Peyer's patch (tissue), 4 donors: ENCODE results near the gene ZNF79. TPM values are rescaled to one million over a fixed set of nuclear protein-coding genes. Genes with fewer than 3 reads are reported as not detected.

Experiments used
- DNase-seq, 3 donors: peaks; one replicate each; pipeline ENCODE4 v3.0.0-alpha.2; 2017 to 2019
- H3K27ac ChIP-seq, 4 donors: fragments of 200-600 bp; sonication (generic); one replicate each; pipeline ENCODE4 v1.5.1; 2016 to 2019
- H3K27me3 ChIP-seq, 2 donors: fragments of 200-600 bp; sonication (generic); one replicate each; pipeline ENCODE4 v1.5.1; 2019
- H3K36me3 ChIP-seq, 3 donors: fragments of 200-600 bp; sonication (generic); one replicate each; pipeline ENCODE4 v1.5.1; 2016 to 2019
- H3K4me1 ChIP-seq, 4 donors: fragments of 200-600 bp; sonication (generic); one replicate each; pipeline ENCODE4 v1.5.1; 2016 to 2019
- H3K4me3 ChIP-seq, 4 donors: fragments of 200-600 bp; sonication (generic); 1 replicate in 3 of 4; 2 replicates in 1 of 4; pipeline ENCODE4 v1.5.1; 2016 to 2019; ENCODE audit warnings: mild to moderate bottlenecking in 1 of 4
- H3K9me3 ChIP-seq, 4 donors: fragments of 200-600 bp; sonication (generic); one replicate each; pipeline ENCODE4 v1.5.1; 2016 to 2019; ENCODE audit warnings: mild to moderate bottlenecking in 1 of 4
- CTCF ChIP-seq, 6 experiments: fragments of 450-650 bp in 4 of 6; fragments of 200-600 bp in 2 of 6; sonication (generic) in 1 of 6; IDR thresholded peaks; one replicate each; pipeline ENCODE4 v1.5.1; 2017 to 2019; ENCODE audit warnings: antibody characterized with exemption in 6 of 6, mild to moderate bottlenecking in 3 of 6, moderate library complexity in 1 of 6
- POLR2A ChIP-seq, 2 donors: fragments of 450-650 bp; IDR thresholded peaks; one replicate each; pipeline ENCODE4 v1.5.1; 2017; ENCODE audit warnings: antibody characterized with exemption in 2 of 2, mild to moderate bottlenecking in 2 of 2, moderate library complexity in 2 of 2
- total RNA-seq, 4 donors: library from RNA; depleted of rRNA; stranded (reverse); fragments of >200 nt; gene quantifications; one replicate each; pipeline ENCODE4 v1.1.0, GENCODE V29; 2016

The ZNF79 gene
- total RNA-seq, 4 donors from 2014 or later, result 12.7 to 47.9 (median 14.4) TPM

GRCh38 chr9:127395497-127396252 is 28.5 kb upstream of the ZNF79 start:
- no peak for DNase-seq
- Histone ChIP-seq H3K27ac (peak overlapping the region in 1 of 4 donors; percentile 40), H3K36me3 (peaks cover 0 to 6% (median 0%) of the 10 kb centered on the region in 3 donors), H3K4me3 (peak overlapping the region in 3 of 4 donors; percentile 40 to 100 (median 87)), H3K4me1 (peaks cover 0 to 18% (median 8%) of the 10 kb centered on the region in 4 donors), H3K9me3 (no peaks in the 10 kb centered on the region), H3K27me3 (no peaks in the 10 kb centered on the region)
- TF ChIP-seq CTCF (IDR thresholded peaks at IDR 0.05) (no peak), POLR2A (IDR thresholded peaks at IDR 0.05) (no peak)

GRCh38 chr9:127396253-127396807 is 27.9 kb upstream of the ZNF79 start:
- TF ChIP-seq POLR2A (IDR thresholded peaks at IDR 0.05) (peak in 1 of 2 donors; percentile 19), CTCF (IDR thresholded peaks at IDR 0.05) (no peak)
- Histone ChIP-seq H3K4me1 (peaks cover 0 to 17% (median 8%) of the 10 kb centered on the region in 4 donors), H3K4me3 (peak overlapping the region; percentile 40 to 100 (median 74)), H3K27ac (peak overlapping the region; percentile 40 to 84 (median 56)), H3K36me3 (peaks cover 0 to 9% (median 0%) of the 10 kb centered on the region in 3 donors), H3K9me3 (no peaks in the 10 kb centered on the region), H3K27me3 (no peaks in the 10 kb centered on the region)
- DNase-seq, result no peak

- Histone ChIP-seq H3K4me3 (peak within 1 kb of the TSS; percentile 60 to 100 (median 88)), H3K27ac (peak within 1 kb of the TSS; percentile 82 to 98 (median 90)), H3K9me3 (no peaks in the 10 kb centered on the region), H3K4me1 (peaks cover 0 to 17% (median 8%) of the 10 kb centered on the region in 4 donors), H3K27me3 (no peaks in the 10 kb centered on the region), H3K36me3 (peaks cover 0 to 9% (median 0%) of the 10 kb centered on the region in 3 donors)
- DNase-seq, result peak; percentile 94 to 99 (median 99)
- peak; percentile 82 to 94 for TF ChIP-seq POLR2A (IDR thresholded peaks at IDR 0.05)
- TF ChIP-seq CTCF (IDR thresholded peaks at IDR 0.05), result peak in 4 of 6 experiments; percentile 24 to 63 (median 58)
These were observed 27.2 kb upstream of the ZNF79 start, which contains the start of gene SLC2A8 for GRCh38 chr9:127396808-127397645. SLC2A8 (plus strand) TSS chr9:127397169; CDS start chr9:127397231, 62 bp downstream.

GRCh38 chr9:127397646-127398274 is 26.4 kb upstream of the ZNF79 start:
- peak; percentile 39 to 76 (median 74) for DNase-seq
- H3K4me3 ChIP-seq, result peak overlapping the region; percentile 60 to 100 (median 88)
- TF ChIP-seq POLR2A (IDR thresholded peaks at IDR 0.05) (no peak), CTCF (IDR thresholded peaks at IDR 0.05) (peak in 5 of 6 experiments; percentile 13 to 63 (median 52))
- H3K36me3 ChIP-seq, result peaks cover 0 to 9% (median 0%) of the 10 kb centered on the region in 3 donors
- H3K9me3 ChIP-seq, result no peaks in the 10 kb centered on the region
- no peaks in the 10 kb centered on the region for H3K27me3 ChIP-seq
- peak overlapping the region; percentile 82 to 98 (median 90) for H3K27ac ChIP-seq
- H3K4me1 ChIP-seq, result peaks cover 0 to 17% (median 8%) of the 10 kb centered on the region in 4 donors

- no peaks in the 10 kb centered on the region for H3K9me3 ChIP-seq
- peak overlapping the region; percentile 60 to 100 (median 88) for H3K4me3 ChIP-seq
- no peak for DNase-seq
- H3K4me1 ChIP-seq, result peaks cover 0 to 17% (median 8%) of the 10 kb centered on the region in 4 donors
- no peaks in the 10 kb centered on the region for H3K27me3 ChIP-seq
- peak overlapping the region in 2 of 4 donors; percentile 82 to 84 for H3K27ac ChIP-seq
- peaks cover 0 to 9% (median 0%) of the 10 kb centered on the region in 3 donors for H3K36me3 ChIP-seq
- TF ChIP-seq CTCF (IDR thresholded peaks at IDR 0.05) (no peak), POLR2A (IDR thresholded peaks at IDR 0.05) (no peak)
These were observed 25.9 kb upstream of the ZNF79 start for GRCh38 chr9:127398275-127398647.
